Dermis microvascular lymphatic vessel endothelial cell (primary cell): Measurements from ENCODE around the gene LSG1. TPM values are rescaled to one million over a fixed set of nuclear protein-coding genes. Genes with fewer than 3 reads are reported as not detected.
A peak's percentile ranks its signal among the peaks of the same experiment; 100 is the strongest.
"Not testable (repeated sequence)": the region's sequence is repeated elsewhere in the genome, so short reads cannot be mapped to it uniquely, and the experiment has no call there.

Experiments
- DNase-seq, 2 donors: peaks; one replicate each; pipeline versions ENCODE4 v3.0.0 to v3.0.0-alpha.2; 2010; ENCODE audit warnings: low read depth in 2 of 2
- total RNA-seq: library from RNA; depleted of rRNA; stranded (reverse); fragments of >200 nt; gene quantifications from 2 replicates; pipeline ENCODE4 v1.2.1, GENCODE V29; 2014

LSG1 gene
- total RNA-seq, 1 donor from 2014 or later: 51.6 TPM

DNA sequence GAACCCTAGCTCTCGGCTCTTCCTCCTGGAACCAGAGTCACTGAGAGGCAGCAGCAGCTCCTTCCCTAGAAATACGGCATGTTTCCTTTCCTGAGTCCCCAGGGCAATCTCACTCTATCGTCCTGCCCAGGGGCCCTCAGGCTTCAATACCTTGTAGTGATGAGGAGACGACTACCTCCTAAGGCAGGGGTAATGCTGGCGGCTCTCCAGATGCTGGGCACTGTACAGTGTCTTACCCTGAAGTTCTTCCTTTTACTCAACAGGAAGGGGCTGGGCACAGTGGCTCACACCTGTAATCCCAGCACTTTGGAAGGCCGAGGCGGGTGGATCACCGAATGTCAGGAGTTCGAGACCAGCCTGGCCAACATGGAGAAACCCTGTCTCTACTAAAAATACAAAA is 52.2 kb downstream of the LSG1 start:
- no peak for DNase-seq

DNA sequence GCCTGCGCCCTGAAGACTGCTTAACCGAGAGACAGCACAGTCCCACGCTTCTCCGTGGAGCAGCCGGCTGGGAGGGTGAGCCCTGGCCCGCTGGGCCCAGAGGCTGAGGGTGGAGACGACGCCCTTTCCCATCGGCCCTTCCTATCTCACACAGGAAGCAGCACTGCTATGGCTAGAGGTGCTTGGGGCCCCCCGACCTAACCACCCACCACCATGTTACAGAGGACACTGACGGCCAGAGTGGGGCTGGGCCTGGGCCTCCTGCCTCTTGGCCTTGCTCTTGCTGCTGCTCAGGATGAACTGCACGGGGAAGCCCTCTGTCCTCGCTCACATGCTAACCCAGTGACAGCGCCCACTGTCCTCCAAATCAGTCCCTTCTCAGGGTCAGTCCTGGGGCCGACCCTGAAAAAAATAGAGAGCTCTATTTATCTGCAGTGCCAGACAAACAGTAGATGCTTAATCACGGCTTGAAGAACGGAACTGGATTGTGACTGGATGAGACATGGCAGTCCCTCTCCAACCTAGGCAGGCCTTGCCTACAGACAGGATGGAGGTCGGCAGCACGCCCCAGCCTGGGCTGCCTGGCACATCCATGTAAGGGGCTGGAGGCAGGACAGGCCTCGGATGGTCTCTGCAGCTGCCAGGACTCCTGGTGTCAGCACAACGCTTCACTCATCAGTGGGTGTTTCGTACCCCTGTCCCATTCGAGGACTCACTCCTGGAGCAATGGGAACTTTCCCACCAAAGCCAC is 53.0 kb downstream of the LSG1 start:
- DNase-seq: no peak

DNA sequence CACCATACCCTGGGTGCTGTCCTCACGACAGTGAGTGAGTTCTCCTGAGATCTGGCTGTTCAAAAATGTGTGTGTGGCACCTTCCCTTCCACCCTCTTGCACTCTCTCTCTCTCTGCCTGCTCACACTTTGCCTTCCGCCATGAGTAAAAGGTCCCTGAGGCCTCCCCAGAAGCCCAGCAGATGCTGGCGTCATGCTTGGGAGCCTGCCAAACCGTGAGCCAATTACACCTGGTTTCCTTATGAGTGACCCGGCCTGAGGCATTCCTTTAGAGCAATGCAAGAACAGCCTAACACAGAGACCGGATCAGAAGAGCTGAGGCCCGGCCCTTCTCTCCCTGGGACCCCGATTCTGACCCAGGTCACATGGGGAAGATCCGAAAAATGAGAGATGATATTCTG is 54.2 kb downstream of the LSG1 start:
- DNase-seq: no peak

DNA sequence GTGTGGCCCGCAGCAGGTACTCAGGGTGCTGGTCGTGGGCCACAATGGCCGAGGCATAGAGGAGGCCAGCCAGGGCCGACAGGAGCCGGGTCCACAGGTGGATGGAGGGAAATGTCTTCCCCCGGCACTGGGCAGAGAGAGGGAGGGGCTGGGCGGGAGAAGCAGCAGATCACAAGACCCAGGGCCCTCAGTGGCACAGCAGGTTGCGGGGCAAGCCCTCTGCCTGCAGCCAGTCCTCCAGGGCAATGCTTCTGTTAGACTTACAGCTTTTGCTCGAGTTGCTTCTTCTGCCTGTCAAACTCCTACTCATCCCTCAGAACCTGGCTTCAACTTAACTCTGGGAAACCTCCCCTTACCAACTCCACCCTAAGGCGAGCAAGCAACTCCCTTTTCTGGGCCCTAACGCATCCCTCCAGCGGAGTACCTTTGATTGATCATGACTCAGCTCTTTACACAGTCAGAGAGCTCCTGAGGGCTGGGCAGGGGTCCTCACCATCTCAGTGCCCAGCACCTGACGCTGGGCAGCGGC is 54.8 kb downstream of the LSG1 start:
- no peak for DNase-seq

DNA sequence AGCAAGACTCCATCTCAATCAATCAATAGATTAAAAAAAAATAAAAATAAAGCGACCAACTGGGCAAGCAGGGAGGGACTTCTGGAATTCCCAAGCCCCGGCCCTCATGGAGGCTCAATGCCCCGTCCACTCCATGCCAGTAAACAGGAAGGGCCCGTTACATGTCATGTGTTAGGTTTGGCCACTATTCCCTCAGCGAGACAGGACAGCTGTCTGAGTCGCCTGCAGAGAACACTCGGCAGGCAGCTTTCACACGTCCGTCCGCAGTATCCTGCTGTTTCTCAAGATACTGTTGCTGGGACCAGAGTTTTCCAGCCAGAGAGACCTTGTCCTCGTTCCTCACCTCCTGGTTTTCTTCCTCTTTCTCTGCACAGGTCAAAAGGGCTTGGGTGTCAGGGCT is 56.8 kb downstream of the LSG1 start:
- peak; percentile 30 to 63 for DNase-seq

DNA sequence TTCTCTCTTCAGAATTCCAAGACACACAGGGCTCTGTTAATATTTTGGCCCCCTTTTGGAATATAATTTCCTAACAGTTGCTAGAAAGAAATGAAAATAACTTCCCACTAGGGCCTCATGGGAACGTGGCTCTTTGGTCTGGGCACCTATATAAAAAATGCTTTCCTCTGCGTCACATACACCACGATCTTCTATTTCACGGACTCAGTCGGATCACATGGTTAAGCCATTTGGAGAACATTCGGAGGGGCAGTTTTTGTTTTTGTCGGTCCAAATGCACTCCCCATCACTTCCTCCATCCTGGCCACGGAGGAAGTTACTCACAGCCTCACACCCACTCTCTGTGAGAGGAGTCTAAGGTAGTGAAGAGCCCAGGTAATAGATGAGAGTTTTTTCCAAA is 59.8 kb downstream of the LSG1 start:
- no peak for DNase-seq

DNA sequence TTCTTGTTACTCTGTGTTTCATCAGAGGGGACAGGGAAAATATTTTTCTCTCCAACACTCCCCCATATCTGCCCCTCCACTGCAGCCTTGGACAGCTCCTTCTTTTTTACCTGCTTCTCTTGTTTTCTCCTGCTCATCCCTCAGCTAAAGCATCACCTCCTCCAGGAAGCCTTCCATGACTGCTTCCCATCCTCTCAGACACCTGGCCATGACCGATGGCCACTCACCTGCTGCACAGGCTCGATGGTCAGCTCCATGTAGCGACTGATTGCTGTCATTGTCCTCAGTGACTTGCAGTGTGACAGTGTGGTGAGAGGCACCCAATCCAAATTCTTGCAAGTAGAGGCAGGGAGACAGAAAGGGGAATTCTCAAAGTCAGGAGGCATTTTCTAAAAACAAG is 61.3 kb downstream of the LSG1 start:
- no peak for DNase-seq

DNA sequence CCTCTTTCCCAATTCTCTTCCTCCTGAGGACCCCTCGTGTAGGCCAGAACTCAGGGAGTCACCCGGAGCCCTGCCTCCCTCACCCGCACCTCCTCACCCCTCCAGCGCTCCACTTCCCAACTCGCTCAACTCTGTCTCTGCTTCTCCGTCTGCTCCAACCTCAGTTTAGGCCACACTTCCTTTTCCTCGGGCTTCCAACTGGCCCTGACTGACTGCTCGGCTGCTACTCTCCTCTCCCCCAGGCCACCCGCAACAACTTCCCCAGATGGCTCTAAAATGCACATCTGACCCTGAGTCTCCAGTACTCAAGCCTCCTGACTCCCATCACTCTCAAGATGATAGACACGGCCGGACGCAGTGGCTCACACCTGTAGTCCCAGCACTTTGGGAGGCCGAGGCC is 62.4 kb downstream of the LSG1 start:
- DNase-seq: no peak

DNA sequence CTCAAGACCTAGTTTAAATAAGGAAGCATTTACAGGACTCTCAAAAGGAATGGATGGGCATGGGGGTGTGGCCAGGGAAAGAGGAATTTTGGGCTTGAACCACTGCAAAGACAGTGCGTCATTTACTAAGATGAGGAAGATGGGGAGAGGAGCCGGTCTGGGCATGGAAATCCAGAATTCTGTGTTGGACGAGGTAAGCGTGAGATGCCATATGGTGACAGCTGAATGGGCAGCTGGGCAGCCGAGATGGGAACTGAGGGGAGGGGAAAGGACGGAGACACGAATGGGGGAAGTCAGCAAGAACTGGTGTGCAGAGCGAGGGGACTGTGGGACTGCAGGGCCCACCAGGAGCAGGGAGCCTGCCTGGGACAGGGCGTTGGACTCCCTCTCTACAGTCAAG is 63.0 kb downstream of the LSG1 start:
- DNase-seq: no peak

DNA sequence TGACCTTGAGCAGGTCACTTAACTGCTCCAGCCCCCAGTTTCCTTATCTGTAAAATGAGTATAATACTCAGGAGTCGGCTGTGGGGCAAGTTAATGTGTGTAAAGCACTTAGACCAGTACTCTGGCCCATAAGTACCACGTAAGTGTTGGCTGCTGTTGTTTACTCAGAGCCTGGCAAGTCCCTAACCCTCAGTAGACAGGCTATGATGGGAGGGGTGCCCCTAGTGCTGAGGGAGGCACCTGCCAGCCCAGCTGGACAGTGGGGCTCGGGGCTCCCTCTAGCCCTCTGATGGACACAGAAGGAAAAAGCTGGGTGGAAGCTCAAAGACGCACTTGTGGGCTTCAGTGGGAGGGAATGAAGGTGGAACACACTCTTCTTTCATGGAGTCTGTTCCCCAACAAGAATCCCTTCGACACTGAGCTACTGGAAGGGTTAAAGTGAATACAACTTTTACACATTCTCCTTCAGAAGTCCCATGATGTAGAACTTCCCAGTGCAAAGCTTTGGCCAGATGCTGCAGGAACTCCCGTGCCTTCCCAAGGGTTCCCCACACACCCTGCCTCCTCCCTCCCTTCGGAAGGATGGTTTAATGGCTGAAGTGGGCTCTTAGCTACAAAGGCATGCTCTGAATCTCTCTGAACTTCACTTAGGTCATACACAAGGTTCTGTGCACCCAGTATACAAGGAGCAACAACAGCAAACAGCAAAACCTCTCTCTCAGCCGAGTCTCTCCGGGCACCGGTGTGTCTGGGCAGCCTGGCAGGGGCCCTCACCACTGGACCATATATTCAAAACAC is 64.2 kb downstream of the LSG1 start:
- DNase-seq: no peak

DNA sequence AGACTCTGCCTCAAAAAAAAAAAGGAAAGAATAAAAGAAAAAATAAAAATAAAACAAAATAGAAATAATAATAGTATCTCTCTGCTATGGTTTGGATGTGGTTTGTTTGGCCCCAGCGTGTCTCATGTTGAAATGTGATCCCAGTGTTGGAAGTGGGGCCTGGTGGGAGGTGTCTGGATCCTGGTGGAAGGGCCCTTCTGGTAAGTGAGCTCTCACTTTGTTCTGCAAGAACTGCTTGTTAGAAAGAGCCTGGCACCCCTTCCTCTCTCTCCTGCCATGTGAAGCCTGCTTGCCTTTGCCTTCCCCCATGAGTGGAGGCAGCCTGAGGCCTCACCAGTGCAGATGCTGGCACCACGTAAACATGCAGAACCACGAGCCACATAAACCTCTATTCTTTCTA is 65.0 kb downstream of the LSG1 start:
- DNase-seq: no peak

DNA sequence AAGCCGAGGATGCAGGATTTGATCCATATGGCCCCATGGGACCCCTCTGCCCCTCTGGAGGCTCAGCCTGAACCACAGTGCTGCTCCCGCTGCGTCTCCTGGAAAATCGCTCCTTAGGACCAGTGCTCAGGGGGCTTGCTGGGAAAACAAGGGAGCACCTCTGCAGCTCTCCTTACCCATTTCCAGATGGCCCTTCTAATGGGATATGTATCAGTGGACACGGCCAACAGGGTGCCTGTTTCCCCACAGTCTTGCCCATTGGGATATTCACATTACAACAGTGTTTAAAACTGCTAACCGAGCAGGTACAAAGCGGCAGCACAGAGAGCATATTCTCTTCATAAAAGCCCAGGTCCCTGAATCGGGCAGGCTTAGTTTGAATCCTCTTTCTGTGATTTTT is 65.8 kb downstream of the LSG1 start:
- DNase-seq: no peak

DNA sequence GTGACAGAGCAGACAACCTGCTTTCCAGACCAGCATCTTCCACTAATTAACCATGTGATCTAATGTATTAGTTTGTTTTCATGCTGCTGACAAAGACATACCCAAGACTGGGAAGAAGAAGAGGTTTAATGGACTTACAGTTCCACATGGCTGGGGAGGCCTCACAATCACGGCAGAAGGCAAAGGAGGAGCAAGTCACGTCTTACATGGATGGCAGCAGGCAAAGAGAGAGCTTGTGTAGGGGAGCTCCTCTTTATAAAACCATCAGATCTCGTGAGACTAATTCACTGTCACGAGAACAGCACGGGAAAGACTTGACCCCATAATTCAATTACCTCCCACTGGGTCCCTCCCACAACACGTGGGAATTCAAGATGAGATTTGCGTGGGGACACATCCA is 66.7 kb downstream of the LSG1 start:
- not testable (repeated sequence) for DNase-seq

DNA sequence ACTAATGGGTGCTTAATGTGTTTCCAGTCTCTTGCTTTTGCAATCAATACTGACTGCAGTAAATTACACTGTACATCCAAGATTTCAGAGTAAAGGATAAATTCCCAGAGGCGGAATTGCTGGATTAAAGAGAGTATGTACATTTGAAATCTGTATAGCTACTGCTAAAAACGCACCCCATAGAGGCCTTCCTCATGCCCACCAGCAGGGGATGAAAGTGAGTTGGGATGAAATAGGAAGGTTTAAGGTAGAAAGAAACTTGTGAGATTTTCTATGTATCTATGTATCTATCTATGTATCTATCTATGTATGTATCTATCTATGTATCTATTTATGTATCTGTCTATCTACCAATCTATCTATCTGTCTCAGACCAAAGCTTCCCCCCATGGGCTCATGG is 67.2 kb downstream of the LSG1 start:
- no peak for DNase-seq

DNA sequence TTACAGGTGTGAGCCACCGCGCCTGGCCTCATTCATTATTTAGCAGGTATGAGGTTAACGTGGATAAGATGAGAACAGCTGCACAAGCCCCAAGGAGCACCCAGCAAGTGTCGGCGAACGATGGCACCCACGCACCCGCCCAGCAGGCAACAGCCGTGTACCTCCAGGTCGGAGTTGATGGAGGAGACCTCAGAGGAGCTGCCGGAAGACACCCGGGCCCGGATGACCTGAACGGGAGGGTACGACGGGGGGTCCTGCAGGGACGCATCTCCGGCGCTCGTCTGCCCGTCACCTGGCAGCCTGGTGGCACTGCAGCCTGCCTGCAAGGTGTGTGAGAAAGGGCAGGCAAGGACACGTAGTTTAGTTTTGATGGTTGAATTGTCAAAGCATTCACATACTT is 67.9 kb downstream of the LSG1 start:
- DNase-seq: no peak

DNA sequence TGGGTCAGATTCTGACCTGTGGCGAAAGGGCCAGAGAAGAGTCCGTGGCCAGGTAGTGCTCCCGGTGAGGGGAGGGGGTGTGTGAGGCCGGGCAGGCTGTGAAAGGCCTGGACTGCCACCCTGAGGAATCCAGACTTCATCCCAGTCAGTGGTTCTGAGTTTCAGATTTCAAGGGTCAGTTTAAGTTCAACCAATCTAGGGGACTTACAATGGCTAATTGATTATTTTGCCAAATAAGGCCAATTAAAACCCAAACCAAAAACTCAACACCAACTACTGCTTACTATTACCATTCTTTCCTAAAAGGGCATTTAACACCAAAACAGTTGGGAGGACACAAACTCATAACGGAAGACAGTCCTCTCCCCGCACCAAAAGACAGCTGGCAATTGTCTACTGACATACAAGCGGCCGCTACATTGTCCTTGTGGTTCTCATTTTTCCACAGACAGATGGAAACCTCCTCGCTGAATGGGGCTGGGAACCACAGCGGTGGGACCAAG is 69.3 kb downstream of the LSG1 start:
- no peak for DNase-seq

DNA sequence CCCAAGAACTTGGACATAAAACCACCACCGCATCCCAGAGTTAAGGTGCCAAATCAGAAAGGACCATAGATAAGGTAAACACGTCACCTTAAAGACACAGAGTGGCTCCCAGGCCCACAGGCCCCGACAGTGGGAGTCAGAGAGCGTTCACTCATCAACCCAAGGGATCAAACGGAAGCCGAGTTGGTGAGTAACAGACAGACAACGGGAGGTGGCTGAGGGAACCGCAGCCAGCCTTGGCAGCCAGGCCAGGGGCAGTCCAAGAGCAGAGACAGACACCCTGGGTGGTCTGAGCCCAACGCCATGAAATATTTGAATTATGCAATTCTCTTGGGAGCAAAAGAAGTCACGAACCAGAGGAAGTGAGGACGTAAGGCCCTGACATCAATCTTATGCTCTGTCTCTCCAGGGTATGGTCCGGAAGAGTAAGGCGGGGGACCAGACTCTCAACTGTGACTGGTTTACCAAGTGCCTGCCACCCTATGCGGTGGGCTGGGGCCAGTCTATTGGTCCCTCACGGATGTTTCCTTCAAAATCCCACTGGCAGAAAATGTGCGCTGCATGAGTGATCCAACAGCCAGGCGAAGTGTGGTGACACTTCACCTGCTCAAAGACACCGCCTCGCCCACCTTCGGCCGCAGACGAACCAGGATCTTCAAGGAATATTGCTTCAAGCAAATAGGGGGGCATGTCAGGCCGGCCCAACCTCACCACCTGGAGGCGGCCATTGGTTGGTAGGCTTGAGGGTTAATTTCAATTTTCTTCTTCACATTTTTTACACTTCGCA is 73.0 kb downstream of the LSG1 start:
- DNase-seq: peak in 1 of 2 donors; percentile 21

DNA sequence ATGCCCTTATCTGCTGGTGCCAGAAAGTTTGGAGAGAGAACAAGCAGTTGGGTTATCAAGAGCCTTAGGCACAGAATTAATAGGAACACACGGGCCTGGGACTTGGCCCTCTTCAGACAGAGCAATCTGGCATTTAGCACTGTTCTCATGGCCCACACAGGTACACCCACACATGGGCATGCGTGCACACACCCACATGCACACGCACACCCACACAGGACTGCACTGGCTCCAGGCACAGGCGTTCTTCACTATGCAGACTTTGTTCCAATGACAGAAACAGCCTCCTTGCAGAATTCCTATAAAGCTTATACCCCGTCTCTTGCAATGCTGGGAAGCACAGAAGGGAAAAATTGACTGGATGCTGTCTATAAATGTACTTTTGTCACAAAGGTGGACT is 75.1 kb downstream of the LSG1 start:
- DNase-seq: no peak

DNA sequence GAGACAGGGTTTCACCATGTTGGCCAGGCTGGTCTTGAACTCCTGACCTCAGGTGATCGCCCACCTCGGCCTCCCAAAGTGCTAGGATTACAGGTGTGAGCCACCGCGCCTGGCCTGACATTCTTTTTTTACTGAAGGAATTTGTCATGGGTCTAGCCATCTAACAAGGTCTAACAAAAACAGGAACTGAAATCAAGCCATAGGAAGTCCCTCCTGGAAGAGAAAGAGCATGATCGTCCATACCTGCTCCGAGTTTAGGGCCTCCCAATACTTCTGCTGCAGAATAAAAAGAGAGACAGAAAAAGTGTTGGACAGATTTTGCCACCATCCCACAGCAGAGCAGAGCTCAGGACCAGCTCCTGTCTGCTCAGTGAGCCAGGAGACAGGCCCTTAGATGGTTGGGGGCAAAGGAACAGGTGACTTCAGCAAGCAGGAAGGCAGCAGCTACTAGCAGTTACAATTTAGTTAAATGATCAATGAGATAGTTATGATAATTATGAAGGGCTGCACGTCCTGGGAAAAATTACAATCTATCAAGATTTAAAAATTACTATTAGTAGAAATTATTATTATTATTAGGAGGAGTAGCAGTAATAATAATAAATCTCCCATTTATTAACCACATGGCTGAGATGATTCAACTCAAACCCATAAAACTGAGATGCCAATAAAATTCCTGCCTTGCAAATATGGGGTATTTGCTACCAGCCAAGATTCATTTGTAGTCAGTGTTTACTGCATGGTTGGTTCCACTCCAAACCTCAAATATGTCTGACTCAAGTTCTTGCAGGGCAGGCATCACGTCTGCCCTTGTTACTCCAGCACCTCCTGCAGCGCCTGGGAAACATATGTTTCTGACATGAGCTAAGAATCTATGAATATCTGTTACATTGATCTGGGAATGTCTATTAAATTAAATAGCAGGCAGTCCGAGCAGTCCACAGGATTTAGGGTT is 78.9 kb downstream of the LSG1 start:
- DNase-seq: peak in 1 of 2 donors; percentile 45
